T follicular helper cell (primary cell): ENCODE results near the gene TMPO.
"Not testable (repeated sequence)": the region's sequence is repeated elsewhere in the genome, so short reads cannot be mapped to it uniquely, and the experiment has no call there.

ENCODE experiments used
- DNase-seq: peaks from one replicate; pipeline ENCODE4 v3.0.0-alpha.2; 2020; ENCODE audit warnings: low read depth

The TMPO gene

DNA sequence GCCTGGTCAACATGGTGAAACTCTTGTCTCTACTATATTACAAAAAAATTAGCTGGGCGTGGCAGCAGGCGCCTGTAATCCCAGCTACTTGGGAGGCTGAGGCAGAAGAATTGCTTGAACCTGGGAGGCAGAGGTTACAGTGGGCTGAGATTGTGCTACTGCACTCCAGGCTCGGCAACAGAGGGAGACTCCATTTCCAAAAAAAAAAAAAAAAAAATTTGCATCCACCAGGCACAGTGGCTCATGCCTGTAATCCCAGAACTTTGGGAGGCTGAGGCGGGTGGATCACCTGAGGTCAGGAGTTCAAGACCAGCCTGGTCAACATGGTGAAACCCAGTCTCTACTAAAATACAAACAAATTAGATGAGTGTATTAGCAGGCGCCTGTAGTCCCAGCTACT lies 3.6 kb upstream of the TMPO start:
- DNase-seq: not testable (repeated sequence)

DNA sequence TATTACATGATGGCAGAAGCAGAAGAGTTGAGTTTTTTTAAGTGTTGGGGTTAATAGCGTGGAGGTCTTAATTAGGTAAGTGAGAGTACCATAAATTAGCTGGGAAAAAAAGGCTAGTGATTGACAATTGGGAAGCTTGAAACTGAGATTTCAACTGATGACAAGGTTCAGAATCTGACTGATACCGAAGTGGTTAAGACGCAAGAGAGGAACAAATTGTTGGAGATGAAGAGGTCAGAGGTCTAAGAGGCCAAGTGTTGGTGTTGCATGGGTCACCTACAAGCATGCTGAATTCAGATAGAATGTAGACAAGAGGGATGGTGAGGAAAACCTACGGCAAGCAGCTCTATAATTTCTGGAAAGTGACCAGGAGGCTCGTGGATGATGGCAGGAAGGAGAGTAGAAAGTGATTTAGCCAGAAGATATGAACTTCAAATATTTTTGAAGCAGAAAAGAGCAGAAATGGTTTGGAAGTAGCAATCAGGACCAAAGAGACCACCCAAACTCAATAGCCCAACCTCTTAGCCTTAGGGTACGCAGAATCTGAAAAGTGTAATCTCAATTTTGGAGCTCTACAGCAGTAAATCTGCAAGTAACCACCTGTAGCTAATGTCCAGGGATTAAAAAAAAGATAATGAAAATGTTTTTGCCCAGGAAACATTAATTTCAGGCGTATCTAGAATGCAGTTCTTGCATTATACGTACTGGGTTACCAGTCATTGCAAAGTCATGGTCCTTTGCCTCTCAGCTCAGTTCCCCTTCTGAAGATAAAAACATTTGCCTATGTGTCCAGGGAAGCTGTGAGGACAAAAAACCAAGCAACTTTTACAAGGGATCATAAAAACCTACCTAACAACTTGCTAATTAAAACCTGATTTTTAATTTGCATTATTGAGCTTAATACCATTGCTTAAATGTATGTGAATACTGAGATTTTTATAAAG lies 1.7 kb upstream of the TMPO start:
- no peak for DNase-seq

DNA sequence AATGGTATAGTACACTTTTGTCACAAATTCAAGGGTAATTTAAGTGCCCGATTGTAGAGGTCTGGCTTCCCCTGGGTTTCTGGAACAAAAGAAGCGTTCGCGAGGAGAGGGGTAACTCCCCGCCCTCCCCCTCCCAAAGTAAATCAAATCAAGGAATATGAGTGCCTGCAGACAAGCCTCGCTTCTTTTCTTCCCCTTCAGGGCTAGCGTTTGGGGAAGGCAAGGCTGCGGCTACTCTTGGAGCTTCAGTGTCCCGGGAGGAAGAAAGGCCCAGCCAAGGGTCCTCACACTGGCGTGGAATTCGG lies 456 bp upstream of the TMPO start:
- no peak for DNase-seq

DNA sequence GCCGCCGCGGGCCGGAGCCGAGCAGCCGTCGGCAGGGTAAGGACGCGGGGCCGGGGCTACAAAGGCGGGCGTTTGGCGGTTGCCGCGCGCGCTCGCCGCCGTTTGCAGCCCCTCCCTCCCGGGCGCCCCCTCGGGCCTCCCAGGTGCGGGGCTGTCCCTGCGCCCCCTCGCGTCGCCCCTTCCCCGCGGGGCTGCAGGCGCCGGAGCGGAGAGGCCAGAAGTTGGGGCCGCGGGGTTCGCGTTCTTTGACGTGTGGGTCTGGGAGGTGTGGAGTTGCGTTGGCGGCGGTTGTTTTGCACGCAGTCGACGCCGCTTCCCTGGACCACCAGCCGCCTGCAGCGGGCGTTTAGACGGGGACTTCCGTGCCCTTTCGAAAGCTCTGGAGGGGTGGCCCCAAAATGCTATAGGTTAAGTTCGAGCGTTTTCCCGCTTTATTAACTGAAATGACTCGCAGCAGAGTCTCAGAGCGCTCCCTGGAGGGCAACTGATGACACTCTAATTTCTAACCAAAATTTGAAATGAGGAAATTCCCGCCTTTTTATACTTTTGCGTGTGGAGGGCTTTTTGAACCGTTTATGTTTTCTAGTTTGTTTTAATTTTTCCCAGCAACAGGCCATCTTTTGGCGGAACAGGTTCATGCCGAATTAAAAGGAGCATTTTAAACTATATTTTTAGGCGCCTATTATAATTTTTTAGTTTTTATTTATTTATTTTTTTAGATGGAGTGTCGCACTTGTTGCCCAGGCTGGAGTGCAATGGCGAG lies 902 bp downstream of the TMPO start:
- DNase-seq: peak; percentile 77

DNA sequence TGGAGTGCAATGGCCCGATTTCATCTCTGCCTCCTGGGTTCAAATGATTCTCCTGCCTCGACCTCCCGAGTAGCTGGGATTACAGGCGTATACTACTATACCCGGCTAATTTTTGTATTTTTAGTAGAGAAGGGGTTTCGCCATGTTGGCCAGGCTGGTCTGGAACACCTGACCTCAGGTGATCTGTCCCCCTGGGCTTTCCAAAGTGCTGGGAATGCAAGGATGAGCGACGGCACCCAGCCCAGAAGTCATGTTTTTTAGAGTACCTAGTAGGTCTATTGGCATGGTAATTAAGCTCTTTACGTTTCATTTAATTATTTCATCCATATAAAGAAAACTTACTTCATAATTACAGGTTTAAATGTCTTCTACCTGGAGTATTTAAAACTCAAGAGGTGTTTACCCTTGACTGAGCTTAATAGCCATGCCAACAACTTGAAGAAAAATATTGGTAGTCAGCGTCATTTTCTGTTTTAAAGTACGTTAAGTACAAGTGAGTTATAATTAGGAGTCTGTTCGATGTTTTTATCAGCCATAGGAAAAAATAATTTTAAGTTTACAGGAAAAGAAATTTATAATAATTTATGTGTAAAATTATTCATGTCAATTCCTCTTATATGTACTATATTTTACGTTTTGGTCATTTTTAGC lies 4.0 kb downstream of the TMPO start:
- no peak for DNase-seq

DNA sequence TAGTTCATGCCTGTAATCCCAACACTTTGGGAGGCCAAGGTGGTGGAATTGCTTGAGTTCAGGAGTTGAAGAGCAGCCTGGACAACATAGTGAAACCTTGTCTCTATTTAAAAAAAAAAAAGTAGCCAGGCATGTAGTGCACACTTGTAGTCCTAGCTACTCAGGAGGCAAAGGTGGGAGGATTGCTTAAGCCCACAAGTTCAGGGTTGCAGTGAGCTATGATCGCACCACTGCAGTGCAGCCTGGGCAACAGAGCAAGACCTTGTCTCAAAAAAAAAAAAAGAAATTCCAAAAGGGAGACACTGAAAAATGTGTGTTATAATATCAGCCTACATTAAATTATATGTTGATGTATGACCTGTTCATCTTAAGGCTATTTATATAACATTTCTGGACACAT lies 14.7 kb downstream of the TMPO start:
- no peak for DNase-seq

GRCh38 chr12:98532687-98533304 lies 17.4 kb downstream of the TMPO start:
- no peak for DNase-seq

DNA sequence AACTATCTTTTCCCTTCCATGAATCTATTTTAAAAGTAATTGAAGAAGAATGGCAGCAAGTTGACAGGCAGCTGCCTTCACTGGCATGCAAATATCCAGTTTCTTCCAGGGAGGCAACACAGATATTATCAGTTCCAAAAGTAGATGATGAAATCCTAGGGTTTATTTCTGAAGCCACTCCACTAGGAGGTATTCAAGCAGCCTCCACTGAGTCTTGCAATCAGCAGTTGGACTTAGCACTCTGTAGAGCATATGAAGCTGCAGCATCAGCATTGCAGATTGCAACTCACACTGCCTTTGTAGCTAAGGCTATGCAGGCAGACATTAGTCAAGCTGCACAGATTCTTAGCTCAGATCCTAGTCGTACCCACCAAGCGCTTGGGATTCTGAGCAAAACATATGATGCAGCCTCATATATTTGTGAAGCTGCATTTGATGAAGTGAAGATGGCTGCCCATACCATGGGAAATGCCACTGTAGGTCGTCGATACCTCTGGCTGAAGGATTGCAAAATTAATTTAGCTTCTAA lies 18.4 kb downstream of the TMPO start:
- no peak for DNase-seq

DNA sequence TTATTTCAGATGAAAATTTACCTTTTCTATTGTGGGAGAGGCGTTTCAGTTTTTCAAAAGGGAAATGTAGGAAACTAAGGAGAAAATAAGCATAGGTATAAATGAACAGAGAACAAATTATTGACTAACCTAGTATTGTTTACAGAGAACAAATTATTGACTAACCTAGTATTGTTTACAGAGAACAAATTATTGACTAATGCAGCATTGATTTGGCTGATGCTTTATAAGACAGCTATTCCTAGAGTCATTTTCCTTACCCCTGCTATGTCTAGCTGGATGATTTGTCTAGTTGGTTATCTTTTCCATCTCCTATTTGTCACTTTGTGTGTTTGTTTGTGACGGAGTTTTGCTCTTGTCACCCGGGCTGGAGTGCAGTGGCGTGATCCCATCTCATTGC lies 22.6 kb downstream of the TMPO start:
- no peak for DNase-seq

DNA sequence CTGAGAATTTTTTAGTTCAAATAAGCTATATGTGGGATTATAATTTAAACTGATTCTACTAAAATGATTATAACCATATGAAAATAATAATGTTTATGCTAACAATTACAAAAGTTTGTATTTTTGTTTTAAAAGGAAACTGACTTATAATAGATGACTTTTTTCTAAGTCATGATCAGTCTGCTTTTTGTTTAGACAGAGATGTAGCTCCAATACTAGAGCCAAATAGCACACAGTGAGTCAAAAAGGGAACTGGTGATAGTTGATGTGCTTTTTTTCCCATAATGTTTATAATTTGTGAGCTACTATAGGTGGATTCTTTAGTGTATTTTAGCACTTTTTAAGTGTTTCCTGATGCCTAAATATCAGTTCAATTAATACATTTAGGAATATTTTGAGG lies 28.3 kb downstream of the TMPO start:
- DNase-seq: no peak

- no peak for DNase-seq
Measured at GRCh38 chr12:98544751-98545150, 29.4 kb downstream of the TMPO start.

DNA sequence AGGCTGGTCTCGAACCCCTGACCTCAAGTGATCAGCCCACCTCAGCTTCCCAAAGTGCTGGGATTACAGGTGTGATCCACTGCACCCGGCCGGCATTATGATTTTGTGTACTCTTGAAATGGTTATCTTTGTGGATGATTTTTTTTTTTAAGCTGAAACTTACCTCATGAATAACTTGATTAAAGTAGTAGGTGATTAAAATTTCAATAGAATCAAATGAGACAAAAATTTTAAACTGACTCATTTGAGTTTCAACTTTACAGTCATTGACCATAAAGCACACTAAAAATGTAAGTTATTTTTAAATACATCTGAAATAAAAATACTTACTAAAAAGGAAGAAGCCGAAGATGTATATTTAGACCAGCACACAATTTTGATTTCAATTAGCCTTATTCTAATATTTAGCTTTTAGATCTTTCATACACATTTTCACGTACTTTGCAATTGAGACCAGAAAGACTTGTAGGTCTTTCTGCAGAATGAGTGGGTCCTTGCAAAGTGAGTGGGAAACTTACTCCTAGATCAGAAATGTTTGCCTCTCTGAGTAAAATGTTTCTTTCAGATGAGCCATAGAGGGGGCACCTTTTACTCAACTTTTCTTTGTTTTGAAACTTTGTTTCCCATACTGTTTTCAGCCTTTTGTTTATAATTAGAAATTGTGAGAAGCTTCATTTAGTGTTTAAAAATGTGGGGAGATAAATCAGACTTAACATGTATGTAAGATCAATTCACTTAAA lies 34.2 kb downstream of the TMPO start:
- DNase-seq: no peak

- no peak for DNase-seq
Measured at GRCh38 chr12:98551787-98552186, 36.4 kb downstream of the TMPO start.

DNA sequence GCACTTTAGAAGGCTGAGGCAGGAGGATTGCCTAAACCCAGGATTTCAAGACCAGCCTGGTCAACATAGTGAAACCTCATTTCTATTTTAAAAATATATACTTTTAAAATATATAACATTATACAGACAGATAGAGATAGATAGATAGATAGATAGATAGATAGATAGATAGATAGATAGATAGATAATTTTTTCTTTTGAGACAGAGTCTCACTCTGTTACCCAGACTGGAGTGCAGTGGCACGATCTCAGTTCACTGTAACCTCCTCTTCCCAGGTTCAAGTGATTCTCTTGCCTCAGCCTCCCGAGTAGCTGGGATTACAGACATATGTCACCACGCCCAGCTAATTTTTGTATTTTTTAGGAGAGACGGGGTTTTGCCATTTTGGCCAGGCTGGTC lies 42.7 kb downstream of the TMPO start:
- not testable (repeated sequence) for DNase-seq

GRCh38 chr12:98559666-98560065 lies 44.3 kb downstream of the TMPO start:
- DNase-seq: no peak

GRCh38 chr12:98561846-98562245 lies 46.5 kb downstream of the TMPO start:
- DNase-seq: no peak

DNA sequence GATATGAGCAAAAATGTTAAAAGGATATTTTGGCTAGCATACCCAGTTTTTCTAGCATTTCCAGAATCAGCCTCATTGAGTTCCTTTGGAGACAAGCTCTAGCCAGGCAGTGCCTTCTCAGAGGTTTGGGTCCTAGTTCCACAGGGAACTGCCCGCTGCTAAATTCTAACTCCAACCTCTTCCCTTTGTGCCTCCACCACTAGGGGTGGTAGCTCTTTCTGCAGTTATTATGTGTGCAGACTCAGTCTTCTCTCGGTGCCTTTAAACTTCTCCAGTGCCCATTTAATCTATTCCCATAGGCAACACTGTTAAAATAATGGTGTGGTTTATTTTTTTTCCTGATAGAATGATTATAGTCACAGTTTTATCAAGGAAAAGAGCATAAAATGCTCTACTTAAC lies 56.6 kb downstream of the TMPO start:
- no peak for DNase-seq

- DNase-seq: no peak
Measured at GRCh38 chr12:98574110-98574509, 58.7 kb downstream of the TMPO start.

GRCh38 chr12:98575013-98575412 lies 59.6 kb downstream of the TMPO start:
- no peak for DNase-seq

DNA sequence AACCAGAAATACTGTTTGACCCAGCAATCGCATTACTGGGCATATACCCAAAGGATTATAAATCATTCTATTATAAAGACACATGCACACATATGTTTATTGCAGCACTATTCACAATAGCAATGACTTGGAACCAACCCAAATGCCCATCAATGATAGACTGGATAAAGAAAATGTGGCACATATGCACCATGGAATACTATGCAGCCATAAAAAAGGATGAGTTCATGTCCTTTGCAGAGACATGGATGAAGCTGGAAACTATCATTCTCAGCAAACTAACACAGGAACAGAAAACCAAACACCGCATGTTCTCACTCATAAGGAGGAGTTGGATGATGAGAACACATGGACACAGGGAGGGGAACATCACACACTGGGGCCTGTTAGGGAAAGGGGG lies 61.4 kb downstream of the TMPO start:
- DNase-seq: not testable (repeated sequence)

GRCh38 chr12:98578392-98578791 lies 63.0 kb downstream of the TMPO start:
- DNase-seq: no peak
